GM19452 (cell line): ENCODE data around the gene SLC17A1.

Source experiments
- ATAC-seq: cut with Tn5 transposase; IDR thresholded peaks from one replicate; pipeline ENCODE4 v1.9.1; 2021; ENCODE audit not compliant: unreplicated experiment

SLC17A1 gene

GRCh38 chr6:25832670-25833069, 818 bp upstream of the SLC17A1 start:
- ATAC-seq, result no peak

- ATAC-seq, result no peak
Observed at GRCh38 chr6:25832307-25832662, 433 bp upstream of the SLC17A1 start.

DNA sequence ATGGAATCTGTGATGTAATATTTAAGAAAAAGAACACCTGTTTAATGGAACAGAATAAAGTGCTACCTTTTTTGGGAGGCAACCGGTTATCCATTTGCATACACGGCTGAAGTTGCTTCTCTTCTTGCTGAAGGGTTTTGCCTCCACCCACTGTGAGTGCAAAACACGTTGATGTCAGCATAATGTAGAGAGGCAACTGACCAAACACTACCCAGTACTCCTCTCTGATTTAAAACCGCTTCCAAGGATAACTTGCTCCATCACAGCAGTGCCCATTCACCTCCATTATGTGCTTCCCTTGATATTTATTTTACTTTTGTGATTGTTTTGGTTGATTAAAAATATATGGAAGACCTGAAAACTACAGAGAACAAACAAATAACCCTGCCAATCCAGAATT, 1.4 kb downstream of the SLC17A1 start:
- no peak for ATAC-seq

- ATAC-seq, result peak; percentile 61
Observed at GRCh38 chr6:25829375-25829774, 2.5 kb downstream of the SLC17A1 start.

GRCh38 chr6:25821341-25821740, 10.5 kb downstream of the SLC17A1 start:
- no peak for ATAC-seq

DNA sequence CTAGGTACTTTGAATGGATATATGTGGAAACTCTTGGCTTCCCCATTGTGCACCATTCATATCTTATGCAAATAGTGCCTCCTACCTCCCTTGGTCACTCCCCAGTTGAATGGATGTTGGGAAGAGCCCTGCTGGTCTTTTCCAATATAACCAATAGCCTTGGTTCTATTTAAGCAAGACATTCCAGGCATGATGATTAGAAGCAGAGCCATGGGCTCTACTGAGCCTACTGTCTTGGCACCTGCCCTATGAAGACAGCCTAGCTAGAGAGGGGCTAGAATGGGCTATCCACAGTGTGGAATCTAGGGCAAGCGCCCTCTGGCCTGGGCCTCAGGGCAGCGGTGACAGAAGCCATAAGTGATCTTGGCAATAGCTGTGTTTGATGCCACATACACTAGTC, 15.6 kb downstream of the SLC17A1 start:
- ATAC-seq, result no peak

GRCh38 chr6:25815194-25815593, 16.7 kb downstream of the SLC17A1 start:
- no peak for ATAC-seq

DNA sequence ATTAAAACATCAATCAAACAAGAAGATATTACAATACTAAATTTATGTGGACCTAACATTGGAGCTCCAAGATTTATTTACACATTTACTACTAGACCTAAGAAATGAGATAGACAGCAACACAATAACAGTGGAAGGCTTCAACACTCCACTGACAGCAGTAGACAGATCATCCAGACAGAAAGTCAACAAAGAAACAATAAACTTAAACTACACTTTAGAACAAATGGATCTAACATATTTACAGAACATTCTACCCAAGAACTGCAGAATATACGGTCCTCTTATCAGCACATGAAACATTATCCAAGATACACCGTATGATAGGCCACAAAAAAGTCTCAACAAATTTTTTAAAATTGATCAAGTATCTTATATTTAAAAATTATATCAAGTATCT, 27.0 kb downstream of the SLC17A1 start:
- no peak for ATAC-seq

DNA sequence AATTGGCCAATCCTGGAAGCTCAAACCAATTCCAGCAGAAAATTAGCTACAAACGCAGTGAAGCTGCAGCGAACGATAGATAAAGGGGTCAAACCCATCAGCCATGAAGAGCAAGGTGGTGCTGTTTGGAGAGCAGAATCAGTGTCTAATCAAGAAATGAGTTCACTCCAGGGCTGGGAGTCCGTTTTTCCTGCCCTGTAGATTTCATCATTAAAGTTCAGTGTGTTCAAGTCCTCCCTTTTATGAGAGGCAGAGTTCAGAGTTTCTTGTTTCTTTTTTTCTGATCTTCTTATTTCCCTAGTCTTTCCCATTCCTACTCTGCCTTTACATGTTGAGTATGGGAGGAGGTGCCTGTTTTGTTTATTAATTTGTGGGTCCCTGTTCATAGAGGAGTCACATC, 30.4 kb downstream of the SLC17A1 start:
- ATAC-seq, result no peak

- no peak for ATAC-seq
Observed at GRCh38 chr6:25794784-25795183, 37.1 kb downstream of the SLC17A1 start.

DNA sequence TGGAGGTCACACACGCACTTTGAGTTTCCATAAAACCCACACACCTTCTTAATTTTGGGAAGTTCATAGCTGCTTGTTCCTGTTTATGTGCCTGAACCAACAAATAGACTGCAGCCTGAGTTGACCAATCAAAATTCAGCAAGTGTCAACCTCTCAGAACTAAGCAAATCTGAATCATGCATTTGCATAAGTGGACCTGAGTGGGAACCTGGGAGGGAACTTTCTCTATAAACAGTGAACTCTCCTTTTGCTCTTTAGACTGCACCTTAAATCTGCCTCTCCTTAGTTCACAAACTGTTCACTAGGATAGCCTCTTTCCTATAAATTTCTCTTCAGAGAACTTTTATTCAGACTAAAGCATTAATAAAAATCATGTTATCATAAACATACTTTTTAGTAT, 37.9 kb downstream of the SLC17A1 start:
- no peak for ATAC-seq

DNA sequence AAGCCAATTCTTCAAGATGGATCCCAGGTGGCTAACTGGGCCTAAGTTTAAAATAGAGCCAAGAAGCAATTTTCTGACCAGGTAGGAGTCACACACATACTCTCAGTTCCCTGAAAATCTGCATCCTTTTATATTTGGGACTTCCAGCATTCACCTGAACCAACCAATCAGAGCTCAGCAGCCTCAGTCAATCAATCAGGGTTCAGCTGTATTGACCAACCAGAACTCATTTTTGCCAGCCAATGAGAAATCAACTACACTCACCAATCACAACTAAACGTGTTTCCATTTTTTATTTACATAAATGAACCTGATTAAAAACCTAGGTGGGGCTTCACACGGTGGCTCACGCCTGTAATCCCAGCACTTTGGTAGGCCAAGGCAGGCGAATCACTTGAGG, 39.8 kb downstream of the SLC17A1 start:
- ATAC-seq, result no peak

DNA sequence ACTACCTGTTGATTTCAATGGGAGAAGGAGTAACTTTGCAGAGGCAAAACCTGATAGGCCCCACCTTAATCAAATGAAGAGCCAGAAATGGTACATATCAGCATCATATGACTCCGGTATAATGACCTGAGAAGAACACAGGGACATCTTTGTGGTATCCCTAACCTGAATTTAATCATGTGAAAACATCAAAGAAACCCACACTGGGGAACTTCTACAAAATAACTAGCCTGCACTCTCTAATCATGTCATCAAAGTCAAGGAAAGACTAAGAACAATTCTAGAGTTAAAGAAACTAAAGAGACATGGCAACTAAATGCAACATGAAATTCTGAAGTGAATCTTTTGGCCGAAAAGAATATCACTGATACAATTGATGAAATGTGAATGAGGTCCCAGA, 42.4 kb downstream of the SLC17A1 start:
- no peak for ATAC-seq

DNA sequence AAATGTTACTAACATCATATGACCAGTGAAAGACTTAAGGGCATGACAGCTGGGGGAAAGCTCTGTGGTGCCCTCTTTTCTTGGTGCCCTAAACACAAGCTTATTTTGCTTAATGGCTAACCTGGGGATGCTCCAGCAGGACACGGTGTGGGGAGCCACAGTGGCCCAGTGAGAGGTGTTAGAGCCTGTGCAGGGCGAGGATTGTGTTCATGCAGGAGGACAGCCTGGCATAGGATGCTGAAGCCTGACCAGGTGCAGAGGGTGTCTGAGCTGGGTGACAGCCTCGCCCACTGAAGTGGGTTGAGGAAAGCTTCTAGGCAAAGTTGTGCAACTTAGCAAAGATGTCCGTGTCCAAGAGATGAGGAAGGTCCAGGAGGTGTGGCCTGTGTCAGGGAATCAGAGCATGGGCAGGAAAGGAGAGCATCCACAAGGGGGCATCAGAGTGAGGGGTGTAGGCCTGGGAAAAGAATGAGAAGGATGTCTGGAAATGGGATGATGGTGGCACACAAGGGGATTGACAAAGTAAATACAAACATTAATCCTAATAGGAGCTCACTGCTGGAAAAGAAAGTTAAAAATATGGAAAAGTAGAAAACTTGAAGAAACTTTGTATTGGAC, 43.4 kb downstream of the SLC17A1 start:
- no peak for ATAC-seq

DNA sequence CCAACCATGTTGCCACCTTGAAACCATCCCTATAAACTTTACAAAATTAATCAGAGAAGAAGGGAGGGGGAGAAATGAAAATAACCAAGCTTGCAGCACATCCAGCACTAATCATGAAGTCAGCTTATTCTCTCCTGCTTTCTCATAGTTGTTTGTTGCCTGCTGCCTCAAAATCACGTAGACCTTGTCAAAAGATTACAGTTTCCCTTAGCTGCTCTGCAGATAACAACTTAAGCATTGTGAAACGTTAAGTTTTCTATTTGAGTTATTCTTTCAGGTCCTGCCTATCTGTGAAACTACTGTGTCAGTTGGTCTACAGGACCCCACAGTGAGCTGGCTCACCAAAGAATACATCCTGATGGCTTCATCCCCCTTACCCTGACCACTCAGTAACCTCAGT, 44.4 kb downstream of the SLC17A1 start:
- ATAC-seq, result no peak

- no peak for ATAC-seq
Observed at GRCh38 chr6:25781134-25781533, 50.7 kb downstream of the SLC17A1 start.

DNA sequence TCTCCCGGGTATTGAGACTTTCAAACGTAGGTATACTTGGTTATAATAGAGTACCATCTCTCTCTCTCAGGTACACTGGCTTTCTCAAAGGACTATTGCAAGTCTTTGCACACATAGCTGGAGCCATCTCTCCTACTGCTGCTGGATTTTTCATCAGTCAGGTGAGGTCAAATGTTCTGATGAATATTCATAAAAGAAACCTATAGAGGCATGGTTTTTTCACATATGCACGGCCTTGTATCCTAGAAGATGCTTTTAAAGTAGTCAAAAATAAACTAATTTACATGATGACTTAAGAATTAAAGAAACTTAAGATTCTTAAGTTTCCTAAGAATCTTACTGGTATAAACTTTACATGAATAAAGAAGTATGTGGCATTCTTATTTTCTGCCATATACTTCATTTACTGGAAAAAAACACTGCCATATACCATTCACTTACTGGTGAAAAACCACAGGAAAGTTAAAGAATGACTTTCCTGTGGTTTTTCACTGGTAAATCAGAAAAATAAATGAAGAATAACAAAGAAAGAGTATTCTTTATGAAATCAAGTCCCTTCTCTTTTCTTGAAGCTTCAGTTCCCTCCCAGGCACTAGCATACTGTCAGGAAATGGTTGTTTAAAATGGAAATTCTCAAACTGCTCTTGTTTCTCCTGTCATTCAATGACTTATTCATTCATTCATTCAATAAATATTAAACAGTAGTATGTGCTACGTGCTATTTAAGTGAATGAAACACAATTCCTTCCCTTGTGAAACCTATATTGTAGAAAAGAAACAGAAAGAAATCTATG, 53.8 kb downstream of the SLC17A1 start:
- no peak for ATAC-seq

DNA sequence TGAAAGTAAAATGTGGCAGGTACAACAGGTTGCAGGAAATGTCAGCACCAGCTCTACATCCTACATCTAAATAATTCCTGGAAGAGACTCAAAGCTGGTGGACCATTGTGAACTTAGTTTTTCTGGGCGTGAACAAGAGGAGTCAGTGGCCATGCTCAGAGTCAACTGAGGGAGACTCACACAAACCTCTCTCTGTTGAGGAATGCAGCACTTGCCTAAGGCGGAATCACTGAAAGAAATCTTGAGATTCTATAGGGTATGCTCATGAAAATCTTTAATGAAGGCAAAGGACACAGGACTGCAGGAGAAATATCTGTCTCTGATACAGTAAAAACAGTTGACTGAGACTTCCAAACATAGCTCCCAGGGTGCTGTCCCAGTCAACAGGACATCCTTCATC, 54.8 kb downstream of the SLC17A1 start:
- ATAC-seq, result no peak

DNA sequence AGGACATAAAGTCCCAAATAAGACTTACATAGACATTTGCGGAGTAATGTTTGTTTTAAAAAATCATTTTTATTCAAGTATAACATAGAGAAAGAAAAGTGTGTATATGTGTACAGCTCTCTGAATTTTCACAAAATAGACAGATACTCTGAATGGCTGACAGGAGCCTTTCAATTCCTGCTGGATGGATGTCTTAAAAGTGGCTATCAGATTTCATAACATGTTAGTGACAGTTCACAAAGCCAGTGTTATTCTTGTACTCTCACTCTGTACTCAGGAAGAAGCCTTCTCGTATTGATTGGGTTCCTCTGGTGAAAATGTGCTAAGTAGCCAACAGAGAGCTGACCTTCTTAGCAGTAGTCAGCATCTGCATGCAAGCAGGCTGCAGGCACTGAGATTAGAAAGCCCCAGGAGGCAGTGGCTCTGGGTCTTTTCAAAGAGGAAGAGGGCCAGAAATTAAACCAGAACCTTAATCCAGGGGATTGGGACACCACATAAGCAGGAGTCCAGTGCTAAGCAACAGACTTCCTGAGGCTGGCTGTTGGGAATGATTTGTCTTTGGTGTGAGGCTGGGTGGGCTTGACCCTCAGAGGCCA, 57.6 kb downstream of the SLC17A1 start:
- ATAC-seq, result no peak

DNA sequence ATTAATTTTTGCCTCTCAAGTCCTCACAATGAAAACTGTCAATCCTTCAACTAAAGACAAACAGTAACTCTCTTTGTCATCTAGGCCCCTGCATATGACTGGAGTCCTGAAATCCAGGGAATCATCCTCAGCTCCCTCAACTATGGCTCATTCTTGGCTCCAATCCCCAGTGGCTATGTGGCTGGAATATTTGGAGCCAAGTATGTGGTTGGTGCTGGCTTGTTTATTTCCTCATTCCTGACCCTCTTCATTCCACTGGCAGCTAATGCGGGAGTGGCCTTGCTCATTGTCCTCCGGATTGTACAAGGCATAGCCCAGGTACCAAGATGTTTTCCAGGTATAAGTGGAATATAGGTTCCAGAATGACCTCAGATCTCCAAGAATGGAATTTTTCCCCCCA, 61.9 kb downstream of the SLC17A1 start:
- no peak for ATAC-seq

GRCh38 chr6:25768566-25768965, 63.3 kb downstream of the SLC17A1 start:
- ATAC-seq, result no peak

GRCh38 chr6:25764611-25765010, 67.2 kb downstream of the SLC17A1 start:
- no peak for ATAC-seq
